Gastrocnemius medialis (tissue), 4 donors: ENCODE results near the gene SLC30A7. TPM values are rescaled to one million over a fixed set of nuclear protein-coding genes. Genes with fewer than 3 reads are reported as not detected.
"Not testable (repeated sequence)": the region's sequence is repeated elsewhere in the genome, so short reads cannot be mapped to it uniquely, and the experiment has no call there.

Experiments used
- ATAC-seq, 2 donors: fragments of 150-250 bp; one replicate each; pipeline ENCODE4 v1.9.1; 2016
- DNase-seq, 2 donors: peaks; one replicate each; pipeline ENCODE4 v3.0.0-alpha.2; 2019
- H3K27ac ChIP-seq, 4 donors: fragments of 200-600 bp; sonication (generic); 1 replicate in 1 of 4; 2 replicates in 3 of 4; pipeline ENCODE4 v1.5.1; 2016 to 2018; ENCODE audit warnings: mild to moderate bottlenecking in 2 of 4, moderate library complexity in 1 of 4
- H3K27me3 ChIP-seq, 3 donors: fragments of 200-600 bp; sonication (generic) in 2 of 3; 1 replicate in 1 of 3; 2 replicates in 2 of 3; pipeline versions ENCODE4 v1.5.1 to v1.6.0; 2016 to 2019; ENCODE audit warnings: mild to moderate bottlenecking in 1 of 3, moderate library complexity in 1 of 3
- H3K36me3 ChIP-seq, 2 donors: fragments of 200-600 bp; sonication (generic) in 1 of 2; one replicate each; pipeline ENCODE4 v1.5.1; 2017 to 2018
- H3K4me1 ChIP-seq, 2 donors: fragments of 200-600 bp; sonication (generic) in 1 of 2; one replicate each; pipeline ENCODE4 v1.5.1; 2016 to 2017; ENCODE audit warnings: mild to moderate bottlenecking in 2 of 2
- H3K4me3 ChIP-seq, 4 donors: fragments of 200-600 bp; sonication (generic) in 3 of 4; 1 replicate in 1 of 4; 2 replicates in 3 of 4; pipeline ENCODE4 v1.5.1; 2016 to 2019; ENCODE audit warnings: mild to moderate bottlenecking in 2 of 4
- H3K9me3 ChIP-seq, 3 donors: fragments of 200-600 bp; sonication (generic) in 2 of 3; 1 replicate in 1 of 3; 2 replicates in 2 of 3; pipeline ENCODE4 v1.5.1; 2016 to 2019
- CTCF ChIP-seq, 5 experiments: fragments of 450-650 bp in 3 of 5; fragments of 200-600 bp in 2 of 5; sonication (generic) in 2 of 5; IDR thresholded peaks in 4 of 5; conservative IDR thresholded peaks in 1 of 5; 1 replicate in 4 of 5; 2 replicates in 1 of 5; pipeline ENCODE4 v1.5.1; 2016 to 2019; ENCODE audit warnings: antibody characterized with exemption in 5 of 5, mild to moderate bottlenecking in 3 of 5, moderate library complexity in 3 of 5
- POLR2A ChIP-seq, 2 donors: fragments of 450-650 bp; IDR thresholded peaks; one replicate each; pipeline ENCODE4 v1.6.1; 2017; ENCODE audit warnings: antibody characterized with exemption in 2 of 2, mild to moderate bottlenecking in 2 of 2, moderate library complexity in 2 of 2
- in situ Hi-C, 4 donors: fragments of 200-750 bp; cut with MboI; loops; one replicate each; pipeline versions ENCODE4 v1.15.0 to v1.8.0; 2017; ENCODE audit warnings: low sequenced_read_pairs in 4 of 4
- intact Hi-C: fragments of 100-400 bp; cut with DNase I; formaldehyde crosslinking; loops from one replicate; pipeline ENCODE4 v1.15.1; 2023; ENCODE audit warnings: low total_unique reads
- total RNA-seq, 4 donors: library from RNA; depleted of rRNA; stranded (reverse); fragments of >200 nt; gene quantifications; one replicate each; pipeline versions ENCODE4 v1.1.0 to v1.2.3, GENCODE V29; 2016

Gene SLC30A7
- total RNA-seq, 4 donors from 2014 or later, result 1.5 to 6.2 (median 3.5) TPM

GRCh38 chr1:100950781-100951180 is 54.9 kb downstream of the SLC30A7 start:
- TF ChIP-seq CTCF (IDR thresholded peaks at IDR 0.05 in 4 of 5, conservative IDR thresholded peaks at IDR 0.05 in 1 of 5) (no peak), POLR2A (IDR thresholded peaks at IDR 0.05) (no peak)
- DNase-seq (no peak), ATAC-seq (no peak)
- Histone ChIP-seq H3K4me3 (no peak overlapping the region), H3K27me3 (no peaks in the 10 kb centered on the region), H3K27ac (no peak overlapping the region), H3K4me1 (no peaks in the 10 kb centered on the region), H3K9me3 (no peaks in the 10 kb centered on the region), H3K36me3 (peaks cover 0 to 16% of the 10 kb centered on the region in 2 donors)
- intact Hi-C loops (no loop called here), in situ Hi-C loops (no loop called here)

GRCh38 chr1:100952104-100952745 is 56.3 kb downstream of the SLC30A7 start:
- ATAC-seq, result no peak
- H3K4me1 ChIP-seq, result no peaks in the 10 kb centered on the region
- intact Hi-C loops, result no loop called here

GRCh38 chr1:100952970-100953369 is 57.1 kb downstream of the SLC30A7 start:
- H3K4me3 ChIP-seq, ATAC-seq, intact Hi-C loops, DNase-seq, H3K9me3 ChIP-seq, in situ Hi-C loops, H3K27me3 ChIP-seq, H3K4me1 ChIP-seq, H3K27ac ChIP-seq: not testable (repeated sequence)
- peaks cover 0 to 16% of the 10 kb centered on the region in 2 donors for H3K36me3 ChIP-seq

More at GRCh38 chr1:100952104-100952745, 56.3 kb downstream of the SLC30A7 start:
- Histone ChIP-seq H3K9me3 (no peaks in the 10 kb centered on the region), H3K4me3 (no peak overlapping the region), H3K27me3 (no peaks in the 10 kb centered on the region), H3K27ac (no peak overlapping the region), H3K36me3 (peaks cover 0 to 16% of the 10 kb centered on the region in 2 donors)
- DNase-seq, result no peak
- TF ChIP-seq CTCF (IDR thresholded peaks at IDR 0.05 in 4 of 5, conservative IDR thresholded peaks at IDR 0.05 in 1 of 5), result no peak
- no peak for TF ChIP-seq POLR2A (IDR thresholded peaks at IDR 0.05)
- in situ Hi-C loops, result no loop called here

GRCh38 chr1:100953960-100954730 is 58.3 kb downstream of the SLC30A7 start:
- intact Hi-C loops, result no loop called here
- no peak for TF ChIP-seq CTCF (IDR thresholded peaks at IDR 0.05 in 4 of 5, conservative IDR thresholded peaks at IDR 0.05 in 1 of 5)
- TF ChIP-seq POLR2A (IDR thresholded peaks at IDR 0.05), result no peak
- DNase-seq (no peak), ATAC-seq (no peak)
- Histone ChIP-seq H3K9me3 (no peaks in the 10 kb centered on the region), H3K36me3 (peaks cover 0 to 16% of the 10 kb centered on the region in 2 donors), H3K27ac (no peak overlapping the region), H3K27me3 (no peaks in the 10 kb centered on the region), H3K4me1 (no peaks in the 10 kb centered on the region), H3K4me3 (no peak overlapping the region)
- in situ Hi-C loops, result no loop called here

GRCh38 chr1:100955322-100955721 is 59.4 kb downstream of the SLC30A7 start:
- TF ChIP-seq CTCF (IDR thresholded peaks at IDR 0.05 in 4 of 5, conservative IDR thresholded peaks at IDR 0.05 in 1 of 5) (no peak), POLR2A (IDR thresholded peaks at IDR 0.05) (no peak)
- Histone ChIP-seq H3K36me3 (peaks cover 0 to 16% of the 10 kb centered on the region in 2 donors), H3K9me3 (no peaks in the 10 kb centered on the region), H3K4me3 (no peak overlapping the region), H3K4me1 (no peaks in the 10 kb centered on the region), H3K27ac (no peak overlapping the region), H3K27me3 (no peaks in the 10 kb centered on the region)
- intact Hi-C loops, result no loop called here
- in situ Hi-C loops, result no loop called here
- DNase-seq (no peak), ATAC-seq (no peak)
